HG03280 (cell line): ENCODE data around the gene GRID1.

Experiments used
- ATAC-seq: cut with Tn5 transposase; IDR thresholded peaks from one replicate; pipeline ENCODE4 v1.9.1; 2021; ENCODE audit warnings: mild to moderate bottlenecking, moderate library complexity; ENCODE audit not compliant: unreplicated experiment

Gene GRID1

GRCh38 chr10:86366033-86366901 is at the start of gene GRID1:
TSS of gene GRID1 (minus strand) at chr10:86366795.
- no peak for ATAC-seq

- no peak for ATAC-seq
These were observed 49.0 kb upstream of the GRID1 start for GRCh38 chr10:86415583-86415982.

GRCh38 chr10:86415116-86415515 is 48.5 kb upstream of the GRID1 start:
- no peak for ATAC-seq

- peak; percentile 61 for ATAC-seq
These were observed 46.6 kb upstream of the GRID1 start for GRCh38 chr10:86413046-86413728.

- no peak for ATAC-seq
These were observed 45.4 kb upstream of the GRID1 start for GRCh38 chr10:86411852-86412560.

GRCh38 chr10:86411281-86411841 is 44.8 kb upstream of the GRID1 start:
- no peak for ATAC-seq

GRCh38 chr10:86410542-86411124 is 44.0 kb upstream of the GRID1 start:
- no peak for ATAC-seq

- no peak for ATAC-seq
These were observed 42.6 kb upstream of the GRID1 start for GRCh38 chr10:86409183-86409582.

- ATAC-seq = no peak
These were observed 36.7 kb upstream of the GRID1 start for GRCh38 chr10:86403183-86403797.

GRCh38 chr10:86402283-86402941 is 35.8 kb upstream of the GRID1 start:
- no peak for ATAC-seq

- no peak for ATAC-seq
These were observed 35.1 kb upstream of the GRID1 start for GRCh38 chr10:86401588-86402282.

- peak; percentile 43 for ATAC-seq
These were observed 34.4 kb upstream of the GRID1 start for GRCh38 chr10:86400705-86401587.

GRCh38 chr10:86399879-86400704 is 33.5 kb upstream of the GRID1 start:
- peak; percentile 89 for ATAC-seq

- ATAC-seq = no peak
These were observed 32.9 kb upstream of the GRID1 start for GRCh38 chr10:86399514-86399878.

GRCh38 chr10:86397120-86397519 is 30.5 kb upstream of the GRID1 start:
- ATAC-seq = no peak

GRCh38 chr10:86393862-86394455 is 27.4 kb upstream of the GRID1 start:
- ATAC-seq = no peak

GRCh38 chr10:86393362-86393761 is 26.8 kb upstream of the GRID1 start:
- no peak for ATAC-seq
